Posterior cingulate gyrus (tissue), 11 donors: ENCODE results near the gene SMIM38.

Experiments used
- DNase-seq, 10 donors: peaks; one replicate each; pipeline versions ENCODE4 v3.0.0 to v3.0.0-alpha.2; 2020 to 2021; ENCODE audit warnings: mixed read lengths in 3 of 10
- intact Hi-C: fragments of 100-400 bp; cut with DNase I; formaldehyde crosslinking; loops from one replicate; pipeline ENCODE4 v1.15.1; 2023

Gene SMIM38

DNA sequence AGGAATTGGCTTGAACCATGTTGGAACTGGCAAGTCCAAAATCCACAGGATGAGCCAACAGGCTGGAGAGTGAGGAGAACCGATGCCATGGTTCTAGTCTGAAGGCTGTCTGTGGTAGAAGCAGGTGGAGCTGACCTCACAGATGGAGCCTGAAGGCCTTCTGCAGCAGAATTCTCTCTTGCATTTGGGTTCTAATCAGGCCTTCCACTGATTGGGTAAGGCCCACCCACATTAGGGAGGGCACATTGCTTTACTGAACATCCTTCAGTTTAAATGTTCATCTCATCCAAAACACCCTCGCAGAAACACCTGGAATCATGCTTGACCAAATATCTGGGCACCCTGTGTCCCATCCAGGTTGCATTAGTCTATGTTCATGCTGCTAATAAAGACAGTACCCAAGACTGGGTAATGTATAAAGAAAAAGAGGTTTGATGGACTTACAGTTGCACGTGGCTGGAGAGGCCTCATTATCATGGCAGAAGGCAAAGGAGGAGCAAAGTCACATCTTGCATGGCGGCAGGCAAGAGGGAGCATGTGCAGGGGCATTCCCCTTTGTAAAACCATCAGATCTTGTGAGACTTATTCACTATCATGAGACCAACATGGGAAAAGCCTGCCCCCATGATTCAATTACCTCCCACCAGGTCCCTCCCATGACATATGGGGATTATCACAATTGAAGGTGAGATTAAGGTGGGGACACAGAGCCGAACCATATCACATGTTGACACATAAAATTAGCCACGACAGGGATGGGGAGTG is 15.9 kb downstream of the SMIM38 start:
- intact Hi-C loops, result no loop called here

DNA sequence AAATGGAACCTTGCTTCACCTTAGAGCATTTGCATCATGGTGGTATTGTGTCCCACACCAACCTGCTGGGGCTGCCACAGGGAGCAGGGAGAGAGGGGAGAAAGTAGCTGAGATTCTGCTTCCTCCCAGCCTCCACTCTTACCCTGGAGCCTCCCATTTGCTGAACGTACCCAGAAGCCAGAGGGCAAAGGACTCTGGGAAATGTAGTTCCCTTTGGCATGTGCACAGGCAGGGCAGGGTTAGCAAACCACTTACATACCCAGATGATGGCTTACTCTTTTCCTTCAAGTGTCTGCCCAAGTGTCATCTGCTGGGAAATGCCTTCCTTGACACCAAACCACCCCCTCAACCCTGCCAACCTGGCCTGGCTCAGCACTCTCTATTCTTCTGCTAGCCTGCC is 16.9 kb downstream of the SMIM38 start:
- peak in 1 of 10 donors; percentile 11 for DNase-seq

More for the DNA sequence above, 15.9 kb downstream of the SMIM38 start:
- DNase-seq, result peak in 1 of 10 donors; percentile 20

DNA sequence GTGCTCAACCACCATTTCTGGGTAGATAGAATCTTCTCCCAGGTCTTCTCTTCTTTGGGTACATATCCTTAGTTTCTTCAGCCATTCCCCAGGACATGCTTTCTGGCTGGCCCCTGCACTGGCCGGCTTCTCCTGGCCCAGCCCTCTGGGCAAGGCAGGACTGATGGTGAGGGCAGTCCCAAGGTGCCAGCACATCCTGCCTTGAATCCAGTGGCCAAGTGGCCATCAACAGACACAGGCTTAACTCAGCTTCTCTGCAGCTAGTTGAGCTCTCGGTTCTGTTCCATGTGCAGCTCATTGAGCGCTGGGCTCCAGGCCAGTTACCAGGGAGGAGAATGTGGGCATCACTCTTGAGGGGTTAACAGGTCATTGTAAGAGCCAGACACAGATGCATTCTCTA is 17.6 kb downstream of the SMIM38 start:
- intact Hi-C loops, result no loop called here
- peak in 1 of 10 donors; percentile 35 for DNase-seq

More for the DNA sequence above, 16.9 kb downstream of the SMIM38 start:
- intact Hi-C loops, result no loop called here

DNA sequence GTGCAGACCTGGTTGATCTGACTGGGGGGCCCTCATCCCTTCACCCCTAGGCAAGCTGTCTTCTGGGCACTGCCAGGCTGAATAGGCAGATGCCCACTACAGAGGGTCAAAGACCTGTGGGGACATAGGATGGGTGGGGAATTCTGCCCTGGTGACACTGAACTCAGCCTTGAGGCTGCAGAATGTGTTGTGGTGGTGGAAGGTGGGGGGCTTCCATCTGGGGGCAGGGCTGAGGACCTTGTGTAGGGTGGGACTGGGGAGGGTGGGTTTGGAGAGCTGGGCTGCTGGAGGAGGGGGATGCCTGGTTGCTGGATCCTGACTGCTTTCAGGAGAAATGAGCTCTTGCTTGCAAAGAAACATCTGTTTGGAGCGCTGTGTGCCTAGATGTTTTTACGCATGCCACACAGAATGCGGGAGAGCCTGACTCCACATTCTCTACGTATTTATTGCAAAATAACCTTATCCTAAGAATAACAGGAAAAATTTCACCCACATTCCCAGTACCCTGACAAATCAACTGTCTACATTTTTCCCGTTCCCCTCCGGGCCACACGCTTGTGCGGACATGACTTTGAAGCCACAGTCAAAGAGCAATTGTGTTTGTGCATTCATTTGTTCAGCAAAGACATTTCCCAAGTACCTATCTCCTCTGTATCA is 18.3 kb downstream of the SMIM38 start:
- intact Hi-C loops, result no loop called here
- DNase-seq, result peak in 1 of 10 donors; percentile 26

DNA sequence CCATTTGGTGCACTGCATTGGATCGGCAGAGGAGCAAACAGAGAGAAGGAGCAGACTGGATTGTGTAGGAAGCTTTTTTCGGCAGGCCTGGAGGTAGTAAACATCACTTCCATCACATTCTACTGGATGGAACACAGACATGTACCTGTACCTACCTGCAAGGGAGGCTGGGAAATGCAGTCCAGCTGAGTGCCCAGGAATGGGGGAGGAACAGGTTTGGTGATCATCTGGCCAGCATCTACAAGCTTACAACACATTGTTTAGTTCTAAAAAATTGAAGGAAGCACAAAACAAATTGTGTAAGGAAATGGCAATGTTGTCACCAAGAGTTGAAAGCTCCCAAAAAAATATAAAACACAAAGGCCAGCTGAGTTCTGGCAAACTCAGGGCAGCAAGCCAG is 19.1 kb downstream of the SMIM38 start:
- DNase-seq, result peak in 1 of 10 donors; percentile 22
- intact Hi-C loops, result no loop called here

DNA sequence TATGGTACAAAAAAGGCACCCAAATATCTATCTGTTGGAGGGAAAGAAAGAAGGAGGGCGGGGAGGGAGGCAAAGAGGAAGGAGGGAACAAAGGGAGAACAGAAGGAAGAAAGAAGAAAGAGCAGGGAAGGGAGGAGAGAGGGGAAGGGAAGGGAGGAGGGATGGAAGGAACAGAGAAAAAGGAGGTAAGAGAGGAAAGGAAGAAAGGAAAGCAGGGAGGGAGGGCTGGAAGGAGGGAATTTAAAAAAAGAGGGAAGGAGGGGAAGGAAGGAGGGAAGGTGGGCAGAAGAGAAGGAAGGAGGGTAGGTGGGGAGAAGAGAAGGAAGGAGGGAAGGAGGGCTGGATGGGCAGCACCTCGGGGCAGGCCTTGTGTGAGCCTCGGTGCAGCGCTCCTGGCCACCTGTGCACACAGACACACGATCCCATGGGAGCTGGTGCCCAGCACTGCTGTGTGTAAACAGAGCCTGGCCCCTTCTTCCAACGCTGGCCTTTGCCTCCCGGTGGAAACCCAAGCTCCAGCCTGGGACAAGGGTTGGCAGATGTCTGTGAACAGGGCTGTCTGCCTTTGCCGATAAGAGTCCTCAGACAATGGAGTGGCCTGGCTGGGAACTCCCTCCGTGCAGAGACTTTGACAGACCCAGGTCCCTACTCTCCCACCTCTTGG is 23.2 kb downstream of the SMIM38 start:
- intact Hi-C loops, result no loop called here
- DNase-seq, result peak in 2 of 10 donors; percentile 51 to 60

DNA sequence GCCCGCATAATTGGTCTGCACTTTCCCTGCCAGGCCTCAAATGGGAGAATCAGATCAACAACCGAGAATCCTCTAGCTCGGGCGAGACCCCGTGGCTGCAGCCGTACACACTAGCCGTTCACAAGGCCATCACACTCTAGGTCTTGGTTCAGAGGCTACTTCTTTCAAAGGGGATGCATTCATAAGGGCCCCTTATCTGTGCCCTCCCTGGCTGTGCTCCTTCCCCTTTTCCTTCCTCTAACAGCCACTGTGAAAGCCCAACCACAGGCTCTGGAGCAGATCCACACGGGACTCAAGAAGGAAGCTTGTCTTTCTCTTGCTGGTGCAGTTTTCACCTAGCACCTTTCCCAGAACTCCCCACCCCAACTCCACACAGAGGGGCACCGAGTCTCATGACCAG is 24.5 kb downstream of the SMIM38 start:
- intact Hi-C loops, result no loop called here
- DNase-seq, result peak in 1 of 10 donors; percentile 45

DNA sequence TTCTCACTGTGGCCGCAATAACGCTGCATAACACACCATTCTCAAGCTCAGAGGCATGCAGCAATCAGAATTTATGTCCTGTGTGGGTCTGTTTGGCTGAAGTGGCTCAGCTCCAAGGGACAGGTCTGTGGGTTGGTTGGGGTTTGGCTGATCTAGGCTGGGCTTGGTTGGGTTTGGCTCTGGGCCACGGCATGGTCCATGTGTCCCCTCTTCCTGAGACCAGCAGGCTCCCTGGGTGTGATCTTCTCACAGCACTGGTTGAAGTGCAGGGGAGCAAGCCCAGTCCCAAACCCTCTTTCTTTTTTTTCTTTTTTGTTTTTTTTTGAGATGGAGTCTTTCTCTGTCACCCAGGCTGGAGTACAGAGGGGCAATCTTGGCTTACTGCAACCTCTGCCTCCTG is 25.0 kb downstream of the SMIM38 start:
- intact Hi-C loops, result no loop called here
- peak in 2 of 10 donors; percentile 41 to 49 for DNase-seq

DNA sequence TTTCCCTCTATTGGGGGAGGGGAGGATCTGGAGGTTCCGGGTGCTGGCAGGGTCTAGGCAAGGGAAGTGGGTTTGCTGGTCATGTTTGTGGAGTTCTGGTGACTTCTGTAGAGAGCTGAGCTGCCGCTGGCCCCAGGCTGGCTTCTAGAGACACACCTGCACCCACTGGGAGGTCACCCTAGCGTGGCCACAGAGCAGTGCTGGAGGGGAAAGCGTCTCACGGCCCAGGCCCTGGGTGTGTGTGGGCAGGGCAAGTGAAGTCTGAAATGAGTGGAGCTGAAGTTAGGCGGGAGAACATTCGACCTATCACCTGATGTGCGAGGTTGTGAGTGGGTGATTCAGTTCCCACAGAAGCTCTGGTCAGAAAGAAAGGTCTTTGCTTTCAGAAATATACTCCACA is 27.9 kb downstream of the SMIM38 start:
- DNase-seq, result peak in 1 of 10 donors; percentile 45

DNA sequence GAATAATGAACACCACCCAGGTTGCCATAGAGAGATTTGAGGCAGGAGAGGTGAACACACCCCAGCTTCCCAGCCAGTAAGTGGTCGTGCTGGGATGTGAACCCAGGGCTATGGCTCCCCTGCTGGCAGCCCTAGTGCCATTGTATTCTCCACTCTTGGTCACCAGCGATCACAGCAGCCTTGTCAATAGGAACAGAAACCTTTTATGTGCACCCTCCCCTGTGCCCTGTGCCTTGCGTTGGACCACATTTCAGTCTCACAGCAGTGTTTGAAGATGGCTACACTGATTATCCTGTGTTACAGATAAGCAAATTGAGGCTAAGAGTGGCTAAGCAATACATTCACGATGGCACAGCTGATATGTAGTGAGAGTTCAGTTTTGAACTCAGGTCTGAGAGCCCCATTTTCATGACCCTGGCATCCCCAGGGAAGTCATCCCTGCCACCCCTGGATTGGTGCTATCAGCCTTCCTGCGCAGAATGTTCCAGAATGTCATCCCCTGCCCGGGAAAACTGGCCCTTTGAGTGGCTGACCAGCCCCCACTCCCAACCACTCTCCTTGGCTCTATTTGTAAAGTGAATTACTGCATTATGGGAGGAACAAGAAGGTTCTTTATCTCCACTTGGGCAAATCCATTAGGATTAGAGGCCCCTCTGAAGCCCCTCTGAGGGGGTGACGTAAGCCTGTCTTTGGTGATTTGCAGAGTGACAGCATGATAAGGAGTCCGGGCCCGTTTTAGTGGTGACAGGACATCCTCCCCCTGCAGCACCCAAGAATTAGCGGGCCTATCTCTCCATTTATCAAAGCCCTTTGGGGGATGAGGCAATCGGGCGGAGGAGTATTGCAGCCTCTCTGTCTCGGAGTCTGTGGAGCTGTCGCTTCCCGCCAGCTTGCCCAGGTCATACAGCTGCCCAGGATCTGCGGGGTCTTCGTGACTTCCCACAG is 30.9 kb downstream of the SMIM38 start:
- intact Hi-C loops, result no loop called here
- DNase-seq, result peak in 2 of 10 donors; percentile 29 to 66

More for the DNA sequence above, 27.9 kb downstream of the SMIM38 start:
- intact Hi-C loops, result no loop called here

DNA sequence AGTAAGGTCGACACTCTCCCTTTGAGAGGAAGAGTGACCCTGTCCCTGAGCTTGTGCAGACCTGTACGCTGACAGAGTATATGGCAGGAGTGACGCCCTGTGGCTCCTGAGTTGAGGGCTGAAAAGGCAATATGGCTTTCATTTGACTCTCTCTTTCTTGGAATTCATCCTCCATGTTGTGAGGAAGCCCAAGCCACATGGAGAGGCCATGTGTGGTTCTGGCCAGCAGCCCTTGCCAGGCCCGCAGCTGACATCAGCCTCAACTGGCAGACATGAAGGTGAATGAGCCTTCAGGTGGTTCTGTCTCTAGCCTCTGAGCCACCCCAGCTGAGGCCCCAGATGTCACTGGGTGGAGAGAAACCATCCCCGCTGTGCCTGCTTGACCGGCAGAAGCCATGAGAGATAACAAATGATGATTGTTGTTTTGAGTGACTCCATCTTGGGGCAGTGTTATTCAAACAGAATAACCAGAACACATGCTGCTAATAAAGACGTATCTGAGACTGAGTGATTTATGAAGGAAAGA is 31.9 kb downstream of the SMIM38 start:
- intact Hi-C loops, result no loop called here
- DNase-seq, result peak in 2 of 10 donors; percentile 31 to 36

DNA sequence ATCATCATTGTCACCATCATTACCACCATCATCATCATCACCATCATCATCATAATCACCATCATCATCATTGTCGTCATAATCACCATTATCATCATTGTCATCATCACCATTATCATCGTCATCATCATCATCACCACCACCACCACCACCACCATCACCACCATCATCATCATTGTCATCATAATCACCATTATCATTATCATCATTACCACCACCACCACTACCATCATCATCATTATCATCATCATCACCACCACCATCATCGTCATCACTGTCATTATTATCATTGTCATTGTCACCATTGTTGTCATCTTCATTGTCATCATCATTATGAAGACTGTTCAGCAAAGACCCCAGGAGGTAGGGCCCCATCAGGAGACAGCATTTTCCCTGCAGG is 33.3 kb downstream of the SMIM38 start:
- intact Hi-C loops, result no loop called here
- DNase-seq, result no peak

DNA sequence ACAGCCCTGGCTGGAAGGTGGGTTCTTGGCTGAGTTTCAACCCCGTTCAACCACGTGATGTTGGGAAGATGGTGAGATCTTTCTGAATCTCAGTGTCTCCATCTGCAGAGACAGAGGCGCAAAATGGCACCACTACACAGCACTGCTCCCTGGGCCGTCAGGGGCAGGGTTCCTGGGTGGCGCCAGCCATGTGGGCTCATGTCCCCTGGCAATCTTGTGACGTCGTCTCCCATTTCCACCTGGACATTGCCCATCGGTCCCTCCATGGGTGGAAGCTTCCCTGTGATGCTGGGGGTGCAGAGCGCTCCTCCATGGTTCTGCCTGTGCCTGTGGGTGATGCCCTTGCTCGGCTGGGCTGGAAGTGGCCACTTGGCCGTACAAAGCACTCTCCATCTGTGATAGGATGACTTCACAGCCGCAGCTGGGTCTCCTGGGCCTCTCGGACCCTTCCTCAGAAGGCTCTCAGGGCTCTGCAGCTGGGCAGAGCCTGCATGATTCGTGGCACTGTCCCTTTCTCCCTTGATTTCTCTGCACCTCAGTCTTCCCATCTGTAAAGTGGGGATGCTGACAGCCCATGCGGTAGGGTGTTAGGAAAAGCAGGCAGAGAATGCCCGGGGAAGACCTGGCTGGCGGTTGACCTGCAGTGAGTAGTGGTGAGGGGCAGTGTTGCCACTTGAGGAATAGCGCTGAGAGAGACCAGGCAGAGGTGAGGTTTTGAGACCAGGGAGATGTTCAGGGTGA is 35.2 kb downstream of the SMIM38 start:
- intact Hi-C loops, result no loop called here
- DNase-seq, result peak in 2 of 10 donors; percentile 43 to 63

DNA sequence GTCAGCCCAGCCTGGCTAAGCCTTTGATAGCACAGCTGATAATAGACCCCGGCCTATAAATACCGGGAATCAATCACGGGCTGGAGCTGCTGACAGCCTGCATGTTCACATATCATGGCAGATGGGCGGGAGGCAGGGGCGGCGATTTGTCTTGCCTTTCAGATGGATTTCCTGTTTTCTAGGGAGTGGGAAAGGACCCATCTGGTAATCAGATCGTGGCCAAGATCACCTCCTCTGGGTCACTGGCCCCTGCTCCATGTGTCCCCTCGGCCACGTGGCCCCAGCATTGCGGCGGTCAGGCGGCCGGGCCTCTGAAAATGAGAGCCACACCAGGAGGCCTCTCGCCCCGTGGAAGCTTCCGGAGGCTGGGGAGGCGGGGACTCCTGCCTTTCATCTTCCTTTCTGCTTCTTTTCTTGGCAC is 36.6 kb downstream of the SMIM38 start:
- intact Hi-C loops, result no loop called here
- DNase-seq, result no peak

DNA sequence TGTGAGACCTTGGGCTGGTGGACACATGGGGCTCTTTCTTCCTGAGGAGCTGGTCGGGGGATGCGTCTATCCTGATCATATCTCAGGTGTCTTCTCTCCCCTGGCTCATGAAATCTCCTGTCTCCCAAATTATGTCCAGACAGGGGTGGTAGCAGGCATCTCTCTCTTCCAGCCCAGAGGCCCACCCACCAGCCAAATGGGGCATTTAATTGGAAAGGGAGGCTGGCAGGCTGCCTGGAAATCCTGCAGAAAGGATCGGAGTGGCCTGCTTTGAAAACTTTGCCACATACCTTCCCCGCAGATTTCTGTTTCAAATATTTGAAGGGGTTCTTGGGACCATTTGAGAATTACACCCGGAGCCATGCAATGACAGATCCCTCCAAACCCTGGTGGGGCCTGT is 37.4 kb downstream of the SMIM38 start:
- intact Hi-C loops, result no loop called here
- no peak for DNase-seq

DNA sequence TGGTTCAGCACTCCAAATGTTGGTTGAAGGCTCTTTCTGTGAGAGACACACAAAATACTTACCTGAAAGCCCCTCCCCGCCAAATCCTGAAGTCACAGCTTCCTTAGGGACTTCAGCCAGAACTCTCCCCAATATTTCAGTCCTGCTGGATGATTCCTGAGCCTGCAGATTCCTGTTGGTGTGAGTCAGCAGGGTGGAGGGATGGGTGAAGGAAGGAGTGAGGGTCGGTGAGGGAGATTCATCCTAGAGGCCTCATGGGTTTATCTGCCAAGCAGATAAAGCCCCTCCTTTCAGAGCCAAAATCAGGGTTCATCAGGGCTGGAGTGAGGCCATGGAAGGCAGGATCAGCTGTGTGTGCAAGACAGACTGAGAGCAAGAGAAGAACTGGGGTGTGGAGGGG is 37.9 kb downstream of the SMIM38 start:
- intact Hi-C loops, result no loop called here
- no peak for DNase-seq

DNA sequence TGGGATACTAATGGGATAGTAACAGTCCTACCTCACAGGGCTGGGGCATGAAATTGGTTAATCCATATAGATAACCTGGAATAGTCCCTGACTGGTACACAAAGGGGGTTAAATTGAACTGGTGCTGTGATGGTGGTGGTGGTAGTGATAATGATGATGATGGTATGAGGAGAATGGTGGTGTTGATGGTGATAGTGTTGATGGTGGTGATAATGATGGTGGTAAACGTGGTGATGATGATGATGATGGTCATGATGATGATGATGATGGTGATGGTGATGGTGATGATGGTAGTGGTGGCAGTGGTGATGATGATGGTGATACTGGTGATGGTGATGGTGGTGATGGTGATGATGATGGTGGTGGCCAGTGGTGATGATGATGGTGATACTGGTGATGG is 38.7 kb downstream of the SMIM38 start:
- DNase-seq, result no peak
- intact Hi-C loops, result no loop called here

DNA sequence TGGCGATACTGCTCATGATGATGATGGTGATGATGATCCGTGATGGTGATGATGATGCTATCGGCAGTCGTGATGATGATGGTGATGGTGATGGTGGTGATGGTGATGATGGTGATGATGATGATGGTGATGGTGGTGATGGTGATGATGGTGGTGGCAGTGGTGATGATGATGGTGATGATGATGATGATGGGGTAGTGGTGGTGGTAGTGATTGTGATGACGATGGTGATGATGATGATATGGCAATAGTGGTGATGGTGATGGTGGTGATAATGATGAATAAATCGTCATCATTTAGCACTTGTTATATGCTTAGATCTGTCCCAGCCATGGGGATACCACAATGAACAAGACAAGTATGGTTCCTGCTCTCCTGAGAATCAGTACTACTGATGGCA is 39.2 kb downstream of the SMIM38 start:
- DNase-seq, result no peak
- intact Hi-C loops, result no loop called here
